HG03108 (cell line): ENCODE results near the gene ENTPD1.
A peak's percentile ranks its signal among the peaks of the same experiment; 100 is the strongest.
"Not testable (repeated sequence)": the region's sequence is repeated elsewhere in the genome, so short reads cannot be mapped to it uniquely, and the experiment has no call there.

Experiments
- ATAC-seq: cut with Tn5 transposase; IDR thresholded peaks from one replicate; pipeline ENCODE4 v1.9.1; 2021; ENCODE audit warnings: moderate library complexity; ENCODE audit not compliant: unreplicated experiment

The ENTPD1 gene

DNA sequence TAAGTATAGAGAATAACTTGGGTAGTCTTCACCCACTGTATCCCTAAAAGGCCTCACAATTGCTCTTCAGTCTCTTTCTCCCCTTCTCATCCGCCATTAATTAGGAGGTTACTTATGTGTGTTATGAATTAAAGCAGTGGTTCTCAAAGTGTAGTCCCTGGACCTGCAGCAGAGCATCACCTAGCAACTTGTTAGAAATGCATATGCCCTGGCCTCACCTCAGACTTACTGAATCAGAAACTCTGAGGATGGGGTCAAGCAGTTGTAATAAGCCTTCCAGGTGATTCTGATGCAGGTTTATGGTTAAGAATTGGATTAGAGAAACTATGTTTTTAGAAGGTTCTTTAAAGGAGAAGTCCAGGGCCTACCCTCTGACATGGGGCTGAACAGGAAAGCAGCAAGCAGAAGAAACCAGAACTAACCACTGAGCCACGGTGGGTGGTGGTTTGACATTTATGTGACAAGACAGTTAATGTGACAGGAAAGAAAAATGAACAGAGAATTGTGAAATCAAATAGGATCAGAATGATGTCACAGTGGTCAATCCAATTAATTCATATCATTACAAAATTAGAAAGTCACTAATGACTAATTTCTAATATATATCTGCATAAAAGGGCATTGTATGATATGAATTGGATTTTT is 37.6 kb downstream of the ENTPD1 start:
- peak; percentile 30 for ATAC-seq

GRCh38 chr10:95794195-95794594 is 38.2 kb downstream of the ENTPD1 start:
- no peak for ATAC-seq

- ATAC-seq, result no peak
Observed at GRCh38 chr10:95795602-95796001, 39.6 kb downstream of the ENTPD1 start.

GRCh38 chr10:95796504-95796903 is 40.5 kb downstream of the ENTPD1 start:
- no peak for ATAC-seq

DNA sequence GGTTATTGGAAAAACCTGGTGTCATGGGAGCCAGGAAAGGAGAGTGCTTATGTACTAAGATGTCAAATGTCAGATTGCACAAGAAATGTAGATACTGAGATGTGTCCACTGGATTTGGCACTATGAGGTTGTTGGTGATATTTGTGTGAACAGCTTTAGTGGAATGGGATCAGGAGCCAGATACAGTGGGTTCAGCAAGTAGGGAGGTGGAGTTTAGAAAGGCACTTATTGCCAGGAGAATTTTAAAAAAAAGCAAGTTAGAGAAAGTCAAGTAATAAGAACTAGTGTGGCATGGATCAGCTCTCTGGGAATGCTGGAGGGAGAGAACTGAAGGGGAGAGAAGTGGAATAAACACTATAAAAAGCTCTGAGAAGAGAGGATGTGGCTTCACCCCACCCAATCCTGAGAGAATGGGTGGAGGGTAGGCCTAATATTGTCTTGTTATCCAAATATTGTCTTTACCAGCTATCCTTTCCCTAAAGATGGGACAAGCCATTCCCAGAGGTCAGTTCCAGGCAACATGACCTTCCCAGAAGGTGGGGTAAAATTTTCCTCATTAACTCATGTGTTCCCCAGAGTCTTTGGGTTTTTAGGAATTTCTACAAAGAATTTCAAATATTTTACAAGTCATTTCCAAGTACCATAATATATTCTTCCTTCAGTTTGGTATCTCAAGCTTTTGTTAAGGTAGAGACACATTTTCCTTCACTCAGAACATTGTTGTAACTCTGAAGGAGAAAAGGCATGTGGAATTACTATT is 42.3 kb downstream of the ENTPD1 start:
- ATAC-seq, result no peak

GRCh38 chr10:95800286-95800685 is 44.3 kb downstream of the ENTPD1 start:
- not testable (repeated sequence) for ATAC-seq

DNA sequence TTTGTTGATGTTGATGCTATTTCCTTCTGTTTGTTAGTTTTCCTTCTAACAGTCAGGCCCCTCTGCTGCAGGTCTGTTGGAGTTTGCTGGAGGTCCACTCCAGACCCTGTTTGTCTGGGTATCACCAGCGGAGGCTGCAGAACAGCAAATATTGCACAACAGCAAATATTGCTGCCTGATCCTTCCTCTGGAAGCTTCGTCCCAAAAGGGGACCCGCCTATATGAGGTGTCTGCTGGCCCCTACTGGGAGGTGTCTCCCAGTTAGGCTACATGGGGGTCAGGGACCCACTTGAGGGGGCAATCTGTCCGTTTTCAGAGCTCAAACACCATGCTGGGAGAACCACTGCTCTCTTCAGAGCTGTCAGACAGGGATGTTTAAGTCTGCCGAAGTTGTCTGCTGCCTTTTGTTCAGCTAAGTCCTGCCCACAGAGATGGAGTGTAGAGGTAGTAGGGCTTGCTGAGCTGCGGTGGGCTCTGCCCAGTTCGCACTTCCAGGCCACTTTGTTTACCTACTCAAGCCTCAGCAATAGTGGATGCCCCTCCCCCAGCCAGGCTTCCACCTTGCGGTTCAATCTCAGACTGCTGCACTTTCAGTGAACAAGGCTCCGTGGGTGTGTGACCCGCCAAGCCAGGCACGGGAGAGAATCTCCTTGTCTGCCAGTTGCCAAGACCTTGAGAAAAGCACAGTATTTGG is 50.9 kb downstream of the ENTPD1 start:
- ATAC-seq, result not testable (repeated sequence)

GRCh38 chr10:95808705-95809308 is 52.8 kb downstream of the ENTPD1 start:
- ATAC-seq, result not testable (repeated sequence)

- no peak for ATAC-seq
Observed at GRCh38 chr10:95809370-95810197, 53.6 kb downstream of the ENTPD1 start.

GRCh38 chr10:95810198-95810976 is 54.4 kb downstream of the ENTPD1 start:
- no peak for ATAC-seq

GRCh38 chr10:95813054-95813685 is 57.2 kb downstream of the ENTPD1 start:
- no peak for ATAC-seq

DNA sequence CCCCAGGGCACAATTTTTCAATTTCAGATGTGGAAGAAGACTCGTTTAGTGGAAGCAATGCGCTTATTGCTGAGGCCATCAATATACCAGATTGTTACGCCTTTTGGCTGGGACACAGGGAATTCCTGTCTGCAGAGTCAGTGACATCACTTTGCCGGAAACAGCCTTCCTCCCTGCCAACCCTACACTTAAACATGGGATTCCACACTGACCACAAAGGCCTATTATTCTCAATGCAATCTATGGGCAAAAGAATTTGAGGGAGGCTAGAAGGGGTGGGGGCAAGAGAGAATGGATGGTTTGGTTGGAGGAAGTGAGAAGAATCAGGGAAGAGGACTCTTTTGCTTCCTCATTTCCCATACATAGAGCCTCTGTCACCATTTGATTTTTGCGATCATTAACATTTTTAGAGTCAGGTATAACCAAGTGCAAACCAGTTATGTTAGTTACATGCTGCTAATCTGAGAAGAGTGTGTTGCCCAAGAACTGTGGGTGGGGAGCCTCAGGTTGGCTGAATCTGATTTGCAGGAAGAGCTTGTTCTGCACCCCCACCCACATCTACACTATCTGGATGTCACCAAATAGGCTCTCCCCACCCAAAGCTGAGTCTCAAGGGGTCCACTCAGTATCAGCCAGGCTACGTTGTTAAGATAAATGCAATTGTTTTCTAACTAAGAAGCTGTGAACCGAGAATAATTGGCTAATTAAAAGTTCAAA is 58.2 kb downstream of the ENTPD1 start:
- ATAC-seq, result no peak

DNA sequence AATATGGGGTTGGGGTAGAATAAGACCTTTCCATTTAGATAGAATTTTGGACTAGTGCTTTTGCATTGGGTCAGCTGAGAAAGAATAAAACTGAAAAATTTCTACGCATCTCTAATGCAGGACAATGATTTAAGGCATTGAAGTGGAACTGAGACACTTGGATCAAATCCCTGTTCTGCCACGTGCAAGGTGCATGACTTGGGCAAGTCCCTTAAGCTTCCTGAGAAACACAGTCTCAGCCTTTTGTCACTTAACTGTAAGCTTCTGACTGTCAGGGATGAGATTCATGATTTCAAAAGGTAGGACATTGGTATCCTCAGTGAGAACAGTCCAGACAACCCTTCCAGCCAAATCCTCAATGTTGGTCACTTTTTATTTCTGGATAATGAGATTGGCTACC is 59.2 kb downstream of the ENTPD1 start:
- no peak for ATAC-seq

DNA sequence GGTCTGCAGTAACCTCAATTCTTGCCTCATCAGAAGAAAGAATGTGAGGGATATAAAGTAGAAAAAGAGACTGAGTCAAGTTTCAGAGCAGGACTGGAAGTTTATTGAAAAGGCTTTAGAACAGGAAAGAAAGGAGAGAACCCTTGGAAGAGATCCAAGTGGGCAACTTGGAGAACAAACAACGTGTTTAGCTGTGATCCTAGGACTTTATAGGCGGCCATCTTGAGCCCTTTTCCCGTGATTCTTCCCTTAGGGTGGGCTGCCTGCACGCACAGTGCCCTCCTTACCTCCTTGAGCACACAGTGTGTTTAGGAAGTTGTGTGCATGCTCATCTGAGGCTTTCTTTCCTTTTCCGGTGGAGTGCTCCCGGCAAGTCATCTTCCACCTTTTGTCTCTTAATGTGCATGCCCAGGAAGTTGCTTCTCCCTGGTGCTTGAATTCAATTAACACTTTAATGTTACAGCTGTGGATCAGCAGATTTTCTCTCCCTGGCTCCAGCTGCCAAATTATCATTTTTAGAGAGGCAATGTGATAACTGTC is 59.8 kb downstream of the ENTPD1 start:
- no peak for ATAC-seq

GRCh38 chr10:95818010-95818409 is 62.0 kb downstream of the ENTPD1 start:
- ATAC-seq, result no peak

DNA sequence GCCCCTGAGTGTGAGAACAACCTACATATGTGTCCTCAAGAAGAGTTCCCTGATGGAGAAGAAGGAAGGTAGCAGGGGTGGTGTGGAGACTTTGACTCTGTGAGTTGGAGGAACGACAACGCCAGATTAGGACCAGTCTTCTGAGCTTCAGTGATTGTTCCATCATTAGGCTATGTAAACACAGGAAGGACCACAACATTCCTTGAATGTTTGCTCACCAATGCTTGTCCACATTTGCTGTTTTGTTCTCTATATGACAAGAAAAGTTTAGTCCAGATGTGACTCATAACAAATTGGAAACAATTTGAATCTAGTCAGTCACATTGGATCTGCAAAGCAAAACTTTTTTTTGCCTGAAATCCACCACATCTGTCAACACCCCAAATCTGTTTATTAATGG is 62.7 kb downstream of the ENTPD1 start:
- ATAC-seq, result no peak

DNA sequence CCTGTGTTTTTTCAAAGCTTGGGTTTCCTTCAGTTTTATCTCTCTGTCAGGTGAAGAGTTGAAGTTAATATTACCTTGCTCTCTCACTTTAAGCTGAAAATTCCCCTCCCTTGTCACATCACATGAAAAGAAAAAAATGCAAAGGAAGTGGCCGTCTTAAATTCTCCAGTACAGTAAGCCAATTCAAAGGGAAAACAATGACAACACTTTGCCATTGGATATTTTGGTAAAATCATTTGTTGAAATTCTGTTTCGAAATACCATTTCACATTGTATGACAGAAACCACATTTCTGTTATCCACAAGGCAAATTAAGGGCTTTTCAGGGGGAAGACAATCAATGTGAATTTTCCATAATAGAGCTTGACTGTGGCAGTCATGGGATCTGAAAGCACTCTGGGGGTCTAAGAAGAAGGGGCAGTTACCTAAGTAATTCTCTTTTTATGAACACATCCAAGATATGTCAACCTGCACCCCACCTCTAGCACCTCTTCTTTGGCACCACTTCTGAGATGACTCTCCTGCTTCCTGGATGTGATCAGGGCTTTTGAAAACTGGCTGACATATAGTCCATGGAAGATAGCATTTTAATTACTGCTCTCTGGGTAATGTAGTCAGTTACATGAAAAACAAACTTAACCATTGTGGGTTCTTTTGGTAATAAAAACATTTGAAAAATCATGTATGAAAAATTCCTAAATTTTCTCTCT is 63.8 kb downstream of the ENTPD1 start:
- no peak for ATAC-seq

- peak; percentile 36 for ATAC-seq
Observed at GRCh38 chr10:95820363-95820762, 64.4 kb downstream of the ENTPD1 start.
